Stimulated activated naive CD4-positive, alpha-beta T cell (primary cell): ENCODE results near the gene GPC6.

Source experiments
- DNase-seq, 6 experiments: peaks; one replicate each; lab custom pipeline; 2025; lab: John Stamatoyannopoulos, UW

GPC6 gene

DNA sequence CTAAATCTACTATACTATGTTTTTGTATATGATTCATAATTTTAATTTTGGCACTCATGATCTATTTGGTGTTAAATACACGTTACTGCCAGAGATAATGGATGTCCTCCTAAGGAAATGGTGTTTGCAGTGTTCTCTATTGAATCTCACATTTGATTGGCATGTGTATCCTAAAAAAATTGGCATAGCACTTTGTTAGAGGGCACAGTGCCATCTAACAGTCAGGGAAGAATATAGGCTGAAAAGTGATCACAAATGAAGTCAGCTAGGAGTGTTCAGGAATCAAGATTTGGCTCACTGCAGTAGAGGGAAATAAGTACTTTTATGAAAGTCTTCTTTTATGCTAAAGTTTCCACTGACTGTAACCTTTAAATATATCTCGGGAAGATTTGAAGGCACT is 624.6 kb downstream of the GPC6 start:
- no peak for DNase-seq

DNA sequence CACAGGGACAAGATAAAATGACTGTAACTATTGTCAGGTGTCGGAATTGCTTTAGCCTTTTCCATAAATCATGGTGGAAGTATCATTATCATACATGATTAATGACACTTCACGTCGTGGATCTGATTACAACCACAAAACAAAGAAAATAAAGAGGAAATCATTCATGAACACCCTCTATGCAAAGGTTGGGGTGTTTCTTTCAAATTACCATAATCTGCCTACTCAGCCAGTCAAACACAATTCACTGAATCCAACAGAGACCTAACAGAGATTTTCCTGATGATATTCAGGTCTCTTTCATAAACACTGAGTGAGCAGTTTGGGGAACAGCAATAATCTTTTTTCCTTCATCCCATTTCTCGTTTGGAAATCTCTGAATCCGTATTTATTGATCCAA is 627.3 kb downstream of the GPC6 start:
- no peak for DNase-seq

DNA sequence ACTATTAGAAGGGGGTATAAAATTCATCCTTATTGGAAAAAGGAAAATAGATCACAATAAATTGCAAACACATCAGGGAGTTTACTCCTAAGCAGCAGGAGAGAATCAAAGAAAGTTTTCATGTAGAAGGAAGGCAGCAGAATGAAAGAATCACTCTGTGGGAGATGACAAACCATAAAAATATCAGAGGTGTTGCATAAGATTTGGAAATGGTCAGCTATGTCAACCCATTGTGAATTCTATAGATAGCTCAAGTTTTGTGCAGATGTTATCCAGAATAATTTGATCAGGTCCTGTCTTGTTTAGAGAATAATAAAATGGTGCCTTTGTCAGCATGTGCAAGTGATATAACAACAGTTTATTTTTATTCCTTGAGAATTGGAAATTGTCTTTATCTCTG is 630.5 kb downstream of the GPC6 start:
- no peak for DNase-seq

DNA sequence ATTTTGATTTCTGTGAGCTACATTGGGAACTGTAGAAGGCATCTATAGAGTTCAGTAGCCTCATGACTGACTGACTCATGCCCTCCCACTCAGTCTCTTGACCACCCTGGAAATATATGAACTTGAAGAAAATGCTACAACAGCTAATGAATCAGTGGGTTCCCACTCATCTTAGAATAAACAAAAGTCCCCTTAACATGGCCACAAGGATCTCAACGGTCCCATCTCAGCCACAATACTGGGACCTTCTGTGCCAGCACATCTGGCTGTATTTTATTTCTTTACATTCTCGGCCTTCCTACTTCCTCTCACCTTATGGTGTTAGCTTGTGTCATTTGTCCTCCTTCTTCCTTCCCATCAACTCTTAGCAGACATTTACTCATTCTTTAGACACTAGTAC is 633.1 kb downstream of the GPC6 start:
- DNase-seq: no peak

DNA sequence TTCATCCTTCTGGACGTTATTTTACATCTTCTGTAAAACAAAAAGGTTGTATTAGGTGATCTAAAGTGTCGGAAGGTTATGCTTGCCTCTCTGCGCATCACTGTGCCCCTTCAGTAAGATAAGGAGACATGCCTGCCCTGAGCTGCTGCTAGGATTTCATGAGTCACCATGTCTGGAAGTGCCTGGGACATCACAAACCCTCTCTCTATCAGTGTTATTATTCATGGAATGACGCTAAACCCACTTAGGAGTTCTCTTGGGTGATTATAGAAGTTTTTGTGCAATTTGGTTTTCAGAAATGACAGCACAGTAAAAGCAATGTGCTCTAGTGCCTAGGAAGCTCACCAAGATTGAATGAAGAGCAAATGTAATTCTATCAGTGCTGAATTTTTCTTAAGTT is 635.2 kb downstream of the GPC6 start:
- no peak for DNase-seq

DNA sequence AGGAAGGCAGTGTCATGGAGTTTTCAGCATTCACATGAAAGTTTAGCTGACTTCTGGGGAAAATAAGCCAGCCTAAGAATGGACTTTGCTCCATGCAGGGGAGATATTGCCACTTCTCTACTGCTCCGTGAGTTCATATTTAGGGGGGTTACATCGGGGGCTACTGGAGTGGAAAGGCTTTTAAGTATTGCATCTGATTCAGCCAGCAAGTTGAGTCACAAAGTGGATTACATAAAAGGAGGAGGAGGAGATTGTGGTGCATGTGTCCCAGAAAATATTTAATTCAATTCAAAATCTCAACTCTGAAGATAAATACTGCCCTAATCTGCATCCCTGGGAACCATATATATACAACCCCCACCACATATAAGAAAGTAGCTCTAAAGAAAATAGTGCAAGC is 635.7 kb downstream of the GPC6 start:
- DNase-seq: no peak

DNA sequence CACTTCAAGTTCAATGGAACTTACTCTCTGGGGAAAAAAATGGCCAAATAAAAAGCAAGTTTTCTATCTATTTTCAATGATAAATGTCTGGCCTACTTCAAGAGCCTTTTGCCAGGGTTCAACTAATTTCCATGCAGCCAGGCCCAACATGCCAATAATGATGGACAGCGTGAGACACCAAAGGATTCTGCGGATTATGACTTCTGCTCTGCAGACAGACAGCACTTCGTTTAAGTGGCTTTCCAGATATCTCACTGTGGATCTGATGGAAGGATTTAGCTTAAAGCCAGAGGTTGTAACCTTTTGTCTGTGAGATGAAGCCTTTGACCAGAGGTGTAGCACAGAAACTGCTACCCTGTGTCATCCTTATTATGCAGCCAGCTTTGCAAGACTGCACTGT is 638.6 kb downstream of the GPC6 start:
- no peak for DNase-seq

DNA sequence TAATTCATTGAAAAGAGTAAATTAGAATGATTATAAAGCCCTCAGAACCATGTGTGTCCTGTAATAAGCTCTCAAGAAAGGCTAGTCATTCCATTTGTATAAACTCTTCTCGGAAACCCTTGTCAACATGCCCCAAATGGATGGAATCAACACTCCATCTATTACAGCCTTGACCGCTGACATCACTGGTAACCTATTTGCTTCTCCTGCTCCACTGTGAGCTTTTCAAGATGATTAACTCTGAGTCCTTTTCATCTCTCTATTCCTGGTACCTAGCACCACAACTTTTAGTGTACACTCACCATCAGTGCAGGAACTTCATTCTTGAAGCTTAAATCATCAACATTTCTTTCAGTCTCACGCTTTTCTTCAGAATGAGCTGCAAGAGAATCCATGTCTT is 640.9 kb downstream of the GPC6 start:
- DNase-seq: no peak

DNA sequence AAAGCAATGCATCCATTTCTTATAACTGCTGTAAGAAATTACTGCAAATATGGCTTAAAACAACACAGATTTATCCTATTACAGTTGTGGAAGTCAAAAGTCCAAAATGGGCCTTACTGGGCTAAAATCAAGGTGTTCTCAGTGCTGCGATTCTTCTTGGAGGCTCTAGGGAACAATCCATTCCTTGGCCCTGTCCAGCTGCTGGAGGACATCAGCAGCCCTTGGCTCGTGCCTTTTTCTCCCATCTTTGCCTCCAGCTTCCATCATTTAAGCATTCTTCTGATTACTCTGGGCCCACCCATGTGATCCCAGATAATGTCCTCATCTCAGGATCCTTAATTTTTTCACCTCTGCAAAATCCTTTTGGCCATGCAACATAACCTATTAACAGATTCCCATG is 645.8 kb downstream of the GPC6 start:
- no peak for DNase-seq

DNA sequence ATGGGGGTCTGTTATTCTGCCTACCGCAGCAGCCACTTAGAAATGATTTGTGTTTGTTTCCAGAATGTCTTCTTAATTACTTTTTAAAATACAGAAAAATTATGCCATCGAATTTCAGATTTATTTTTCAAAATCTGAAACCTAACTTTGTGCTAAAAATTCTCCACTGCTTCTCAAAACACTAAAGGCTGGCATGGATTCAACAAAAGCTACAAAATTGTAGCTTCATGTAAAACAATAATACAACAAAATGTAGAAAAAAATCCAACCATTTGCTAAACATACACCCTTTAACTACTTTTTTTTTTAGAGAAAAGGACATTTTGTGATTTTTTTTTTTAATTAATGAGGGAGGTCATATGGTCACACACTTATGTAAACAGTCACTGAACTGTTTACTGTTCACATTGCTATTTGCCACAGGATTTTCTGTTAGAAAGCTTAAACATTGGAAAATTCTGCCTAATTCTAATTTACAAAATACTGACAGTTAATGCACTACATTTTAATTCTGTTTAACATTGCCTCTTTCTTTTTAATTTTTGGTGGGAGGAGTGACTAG is 646.3 kb downstream of the GPC6 start:
- DNase-seq: no peak

DNA sequence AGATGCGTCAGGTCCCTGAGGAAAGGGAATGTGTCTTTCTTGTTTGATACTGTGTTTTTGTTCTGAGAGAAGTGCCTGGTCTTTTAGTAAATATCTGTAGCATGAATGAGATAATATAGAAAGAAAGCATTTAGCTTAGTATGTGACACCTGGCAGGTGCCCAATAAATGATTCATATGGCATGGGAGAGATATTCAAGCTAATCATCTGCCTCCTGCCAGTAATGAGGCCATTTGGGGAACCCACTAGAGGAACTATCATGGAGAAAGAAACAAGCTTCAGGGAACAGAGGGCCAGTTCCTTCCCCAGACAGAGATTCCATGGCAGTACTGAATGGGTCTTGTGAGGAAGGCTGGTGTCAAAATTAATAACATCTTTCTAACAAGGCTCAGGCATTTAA is 648.9 kb downstream of the GPC6 start:
- DNase-seq: no peak

DNA sequence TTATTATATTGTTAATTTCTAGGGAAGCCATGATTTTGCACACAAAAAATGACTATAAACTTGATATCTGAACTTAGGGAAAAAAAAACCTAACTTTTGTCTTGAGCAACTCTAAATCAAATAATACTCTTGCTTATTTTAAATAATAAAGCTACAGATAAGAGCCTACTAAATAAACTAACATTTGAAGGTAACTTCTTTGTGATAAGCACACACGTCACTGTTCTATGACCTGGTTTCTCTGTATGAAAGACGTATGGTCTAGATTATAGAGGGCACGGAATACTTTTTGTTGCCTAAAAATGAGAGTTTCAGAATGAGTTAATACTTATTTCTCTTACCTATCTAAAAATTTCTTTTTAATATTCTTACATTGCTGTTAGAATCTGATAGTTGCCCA is 649.6 kb downstream of the GPC6 start:
- DNase-seq: no peak

DNA sequence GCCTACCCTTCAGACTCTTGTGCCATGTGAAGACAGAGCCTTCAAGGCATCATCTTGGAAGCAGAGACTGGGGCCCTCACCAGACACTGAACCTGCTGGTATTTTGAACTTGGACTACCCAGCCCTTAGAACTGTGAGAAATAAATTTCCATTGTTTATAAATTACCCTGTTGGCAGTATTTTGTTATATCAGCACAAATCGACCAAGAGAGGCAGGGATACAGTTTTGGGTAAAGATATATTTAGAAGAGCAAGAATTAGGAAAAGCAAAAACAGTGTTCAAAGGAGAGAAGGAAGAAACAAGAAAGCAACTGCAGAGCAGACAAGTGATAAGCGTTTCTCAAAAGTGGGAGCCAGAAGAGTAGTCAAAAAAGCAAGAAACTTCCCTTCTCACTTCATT is 652.1 kb downstream of the GPC6 start:
- DNase-seq: no peak

DNA sequence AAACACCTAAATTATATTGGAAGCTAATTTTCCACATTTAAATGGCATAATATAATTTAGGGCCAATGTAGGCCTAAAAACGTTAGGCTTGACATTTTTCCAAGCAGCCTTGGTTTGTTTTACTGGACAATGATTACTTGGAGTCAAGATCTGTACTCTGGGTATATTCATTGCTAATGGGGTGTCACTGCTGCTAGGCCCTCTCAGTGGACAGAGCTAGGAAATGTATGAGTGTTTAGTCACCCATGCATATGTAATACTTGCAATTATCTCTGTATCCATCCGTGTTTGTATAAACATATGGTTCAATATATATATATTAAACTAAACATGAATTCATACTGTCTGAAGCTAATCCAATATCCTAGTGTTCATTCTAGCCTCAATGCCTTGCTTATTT is 654.8 kb downstream of the GPC6 start:
- no peak for DNase-seq

DNA sequence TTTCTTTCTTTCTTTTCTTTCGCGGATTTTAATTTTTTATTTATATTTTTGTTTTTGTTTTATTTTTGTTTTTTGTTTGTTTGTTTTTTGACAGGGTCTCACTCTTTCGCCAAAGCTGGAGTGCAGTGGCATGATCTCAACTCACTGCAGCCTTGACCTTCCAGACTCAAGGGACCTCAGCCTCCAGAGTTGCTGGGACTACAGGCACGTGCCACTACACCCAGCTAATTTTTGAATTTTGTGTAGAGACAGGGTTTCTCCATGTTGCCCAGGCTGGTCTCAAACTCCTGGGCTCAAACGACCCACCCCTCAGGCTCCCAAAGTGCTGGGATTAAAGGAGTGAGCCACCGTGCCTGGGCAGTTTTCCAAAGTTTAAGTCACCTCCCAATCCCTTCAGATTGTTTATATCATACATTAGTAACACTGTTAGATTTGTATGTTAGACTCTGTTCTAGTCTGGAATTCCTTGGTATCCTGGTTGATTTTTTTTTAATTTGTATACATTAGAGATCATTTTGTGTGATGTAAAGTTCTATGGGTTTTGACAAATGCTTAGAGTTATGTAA is 655.6 kb downstream of the GPC6 start:
- no peak for DNase-seq

DNA sequence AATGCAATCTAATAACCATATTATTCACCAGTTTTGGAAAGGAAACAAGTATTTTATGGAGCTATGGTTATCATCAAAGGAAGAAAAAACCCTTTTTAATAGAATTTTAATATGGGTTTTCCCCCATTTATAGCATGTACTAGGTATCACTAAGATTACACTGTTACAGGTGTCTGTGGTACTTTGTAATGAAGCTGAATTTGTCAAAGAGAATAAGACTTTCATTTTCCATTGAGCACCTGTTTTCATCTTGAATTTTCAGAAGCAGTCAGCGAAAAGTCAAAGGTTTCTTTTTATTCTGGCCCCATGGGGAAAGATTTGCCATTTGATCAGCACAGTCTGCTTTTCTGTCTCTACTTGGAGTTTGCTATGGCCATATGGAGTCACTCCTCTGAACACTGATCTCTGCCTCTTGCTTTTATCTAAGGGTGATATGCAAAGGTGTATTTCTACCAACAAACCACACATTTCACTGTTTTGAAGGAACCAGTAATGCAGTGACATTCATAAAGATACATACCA is 662.9 kb downstream of the GPC6 start:
- DNase-seq: no peak

DNA sequence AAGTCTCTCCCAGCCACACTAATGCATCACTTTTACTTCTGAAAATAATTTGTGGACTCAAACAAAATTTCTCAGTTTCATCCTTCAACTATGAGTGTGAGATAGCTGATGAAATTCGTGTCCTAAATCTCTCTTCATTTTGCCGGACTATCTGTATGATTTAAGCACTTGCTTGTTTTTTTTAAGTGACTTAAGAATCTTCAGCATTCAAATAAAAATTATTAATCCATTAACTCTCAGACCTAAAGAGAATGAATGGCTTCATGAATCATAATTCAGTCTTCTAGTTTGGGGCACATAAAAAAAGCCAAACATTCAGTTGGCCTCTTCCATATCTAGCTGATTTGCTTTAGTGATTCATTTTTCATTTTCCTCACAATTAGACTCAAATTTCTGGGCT is 673.4 kb downstream of the GPC6 start:
- no peak for DNase-seq

DNA sequence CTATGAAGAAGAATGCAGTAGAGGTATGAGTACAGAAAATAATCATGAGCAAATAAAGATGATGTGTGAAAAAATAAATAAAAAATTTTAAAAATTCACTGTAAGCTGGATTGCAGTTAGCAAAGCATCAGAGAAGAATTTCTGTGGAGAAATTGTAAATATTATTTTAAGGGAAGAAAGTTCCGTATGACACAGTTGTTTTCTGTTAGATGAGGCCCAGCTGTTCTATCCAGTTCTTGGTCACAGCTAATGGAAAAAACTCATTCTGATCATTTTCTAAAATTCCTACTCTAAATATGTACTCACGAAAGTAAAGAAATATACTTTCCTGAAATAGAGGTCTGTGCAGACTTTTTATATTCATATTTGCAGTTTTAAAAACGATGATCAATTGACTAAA is 674.1 kb downstream of the GPC6 start:
- DNase-seq: no peak

DNA sequence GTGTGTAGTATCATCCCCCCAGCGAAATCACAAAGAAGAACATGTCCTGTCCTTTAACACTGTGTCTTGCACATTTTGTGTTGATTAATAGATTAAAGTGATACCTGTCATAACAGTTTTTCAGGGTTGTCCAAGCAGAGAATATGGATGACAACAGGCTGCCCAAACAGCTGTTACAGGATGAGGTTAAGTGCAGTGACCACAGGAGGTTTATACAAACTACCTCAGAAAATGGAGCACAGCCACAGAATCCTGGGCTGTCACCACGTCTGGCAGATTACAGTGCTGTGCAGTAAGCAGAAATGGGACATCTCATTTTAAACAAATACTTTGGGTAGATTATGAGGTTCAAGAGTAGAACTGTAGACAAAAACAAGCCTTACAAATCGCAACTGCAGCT is 677.3 kb downstream of the GPC6 start:
- no peak for DNase-seq

DNA sequence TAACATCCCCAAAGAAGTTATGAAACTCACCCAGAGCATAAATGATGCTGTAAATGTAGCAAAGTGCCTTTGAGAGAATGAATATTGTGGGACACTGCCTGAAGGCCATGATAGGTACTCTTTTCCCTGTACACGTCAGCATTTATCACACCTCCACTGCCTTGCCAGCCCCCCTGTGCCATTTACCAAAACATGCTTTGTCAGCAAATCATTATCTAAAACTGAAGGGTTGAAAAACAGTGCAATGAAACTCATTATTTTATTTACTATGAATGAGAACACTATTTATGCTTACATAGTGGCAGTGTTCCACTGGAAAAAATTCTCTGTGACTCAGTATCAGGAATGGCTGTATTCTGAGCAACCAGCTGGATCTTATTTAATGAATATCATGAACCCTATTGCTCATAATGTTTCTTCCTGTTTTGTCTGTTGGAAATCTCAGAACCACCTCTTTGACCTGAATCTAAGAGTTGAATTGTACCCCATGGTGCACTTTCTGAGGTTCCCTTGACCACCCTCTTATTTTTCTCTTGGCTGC is 688.7 kb downstream of the GPC6 start:
- no peak for DNase-seq

DNA sequence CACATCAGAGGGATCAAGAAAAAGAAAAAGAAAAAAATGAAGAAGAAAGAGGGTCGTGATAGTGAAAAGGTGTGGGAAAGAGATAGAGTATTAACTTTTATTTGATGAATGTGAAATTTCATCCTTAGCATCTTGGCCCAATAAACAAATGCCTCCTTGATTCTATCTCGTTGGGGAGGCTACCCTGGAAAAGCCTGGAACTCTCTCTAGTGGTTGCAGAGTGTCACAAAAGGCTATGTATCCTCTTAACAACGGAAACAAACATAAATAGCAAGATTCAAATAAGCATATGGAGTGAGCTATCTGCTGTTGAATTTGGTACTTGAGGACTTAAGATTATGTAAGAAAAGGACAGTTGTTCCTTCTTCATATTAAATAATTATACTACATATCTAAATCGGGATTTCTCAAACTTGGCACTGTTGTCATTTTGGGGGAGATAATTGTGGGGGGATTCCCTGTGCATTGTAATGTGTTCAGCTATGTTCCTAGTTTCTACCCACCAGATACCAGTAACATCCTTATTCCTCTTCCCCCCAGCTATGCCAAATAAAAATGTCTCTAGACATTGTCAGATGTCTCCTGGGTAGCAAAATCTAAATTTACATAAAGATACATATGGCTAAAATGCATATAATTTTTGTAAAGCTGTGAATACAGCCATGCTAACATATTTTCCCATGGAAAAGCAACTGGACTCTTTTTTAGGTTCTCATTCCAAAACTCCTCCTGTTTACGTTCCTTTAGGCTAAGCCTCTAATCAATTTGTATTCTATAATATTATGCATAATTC is 695.7 kb downstream of the GPC6 start:
- no peak for DNase-seq

DNA sequence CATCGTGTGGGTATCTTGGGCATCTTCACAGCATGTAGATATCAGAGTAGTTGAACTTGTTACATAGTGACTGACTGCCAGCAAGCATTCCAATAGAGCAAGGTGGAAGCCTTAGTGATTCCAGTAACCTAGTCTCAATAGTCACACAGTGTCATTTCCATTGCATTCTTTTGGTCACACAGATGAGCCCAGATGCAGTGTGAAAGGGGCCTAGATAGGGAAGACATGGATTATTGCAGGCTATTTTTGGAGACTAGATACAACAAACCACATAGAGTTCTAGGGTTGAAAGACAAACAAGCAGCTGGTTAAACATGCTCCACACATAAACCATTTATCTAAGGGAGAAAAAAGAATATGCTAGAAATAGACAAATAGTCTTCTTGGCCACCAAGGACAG is 699.4 kb downstream of the GPC6 start:
- no peak for DNase-seq

DNA sequence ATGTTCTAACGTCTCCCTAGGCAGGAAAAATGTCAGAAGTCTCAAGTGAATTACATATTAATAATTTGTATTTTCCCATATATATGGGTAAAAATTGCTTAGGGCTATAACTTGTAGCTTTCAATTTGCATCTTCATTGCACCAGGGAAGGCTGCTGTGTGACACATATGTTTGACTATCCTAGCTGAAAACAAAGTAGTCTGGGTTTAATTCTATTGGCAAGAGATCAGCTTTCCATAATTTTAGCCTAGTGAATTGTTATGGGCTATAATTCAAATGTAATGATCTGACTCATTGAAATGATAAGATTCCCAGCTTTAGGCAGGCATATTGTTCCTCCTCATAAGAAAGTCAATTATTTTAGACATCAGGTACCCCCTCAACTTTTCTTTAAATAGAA is 699.8 kb downstream of the GPC6 start:
- DNase-seq: no peak
